HCT116 (cell line): ENCODE data around the gene FOXJ1. TPM values are rescaled to one million over a fixed set of nuclear protein-coding genes. Genes with fewer than 3 reads are reported as not detected.

Experiments
- ATAC-seq: fragments of 200-7000 bp; cut with Tn5 transposase; 2 replicates; pipeline ENCODE4 v1.9.1; 2020; ENCODE audit warnings: mild to moderate bottlenecking, moderate library complexity
- BruUV-seq: library from RNA; stranded (reverse); fragments of 400-500 nt; replicated peaks from 2 replicates; lab custom pipeline; 2021; lab: Mats Ljungman, UMichigan
- CTCF ChIA-PET: fragments of 300-600 bp; sonication (Branson Sonifier 250); formaldehyde crosslinking; loops from one replicate; lab custom pipeline; 2021; ENCODE audit warnings: antibody characterized with exemption; lab: Charles Lee
- POLR2A ChIA-PET: fragments of 300-600, 350-600 bp; sonication (Branson Sonifier 250); formaldehyde crosslinking; loops from one replicate; lab custom pipeline; 2021; ENCODE audit warnings: antibody characterized with exemption; lab: Charles Lee
- RAD21 ChIA-PET, 2 experiments: fragments of 300-600 bp; sonication (Branson Sonifier 250); formaldehyde crosslinking; loops; one replicate each; lab custom pipeline; 2023; ENCODE audit warnings: low total read pairs in 2 of 2; ENCODE audit not compliant: uncharacterized antibody in 2 of 2, unreplicated experiment in 2 of 2, low non-redundant PET in 1 of 2; lab: Charles Lee
- DNase-seq: peaks from one replicate; pipeline ENCODE4 v3.0.0-alpha.2; 2010; ENCODE audit warnings: low read depth, low spot score
- H2AFZ ChIP-seq: fragments of 200-600 bp; shearing (Covaris generic), sonication (generic); 2 replicates; pipeline ENCODE4 v1.6.1; 2017; ENCODE audit warnings: low read depth, mixed run types, mixed read lengths, antibody characterized with exemption, low read length; ENCODE audit not compliant: poor library complexity, severe bottlenecking
- H3K27ac ChIP-seq: 2 replicates; pipeline ENCODE4 v1.5.1; 2012; ENCODE audit warnings: low read depth, low read length
- H3K27me3 ChIP-seq: fragments of 200-600 bp; sonication (generic); 2 replicates; pipeline ENCODE4 v1.6.1; 2016; ENCODE audit warnings: mixed run types, low read length, mixed read lengths; ENCODE audit not compliant: insufficient read depth
- H3K36me3 ChIP-seq, 2 experiments: fragments of 200-500 bp in 1 of 2; fragments of 200-600 bp in 1 of 2; sonication (Bioruptor generic) in 1 of 2; sonication (generic) in 1 of 2; 2 replicates each; pipeline versions ENCODE4 v1.5.1 to v1.6.1; 2014 to 2016; ENCODE audit warnings: low read length in 2 of 2, inconsistent platforms in 1 of 2, mixed read lengths in 1 of 2, mixed run types in 1 of 2; ENCODE audit not compliant: insufficient read depth in 2 of 2, control insufficient read depth in 1 of 2
- H3K4me1 ChIP-seq, 2 experiments: fragments of 200-600 bp in 1 of 2; sonication (generic) in 1 of 2; 2 replicates each; pipeline versions ENCODE4 v1.5.1 to v1.6.1; 2012 to 2017; ENCODE audit warnings: low read length in 2 of 2, inconsistent platforms in 1 of 2, mild to moderate bottlenecking in 1 of 2, mixed read lengths in 1 of 2, mixed run types in 1 of 2, moderate library complexity in 1 of 2; ENCODE audit not compliant: insufficient read depth in 2 of 2, control insufficient read depth in 1 of 2
- H3K4me2 ChIP-seq: fragments of 200-600 bp; sonication (generic); 2 replicates; pipeline ENCODE4 v1.6.1; 2017; ENCODE audit warnings: mixed run types, low read length, mixed read lengths
- H3K4me3 ChIP-seq, 2 experiments: fragments of 200-600 bp in 1 of 2; sonication (generic) in 1 of 2; replicated peaks in 1 of 2; 2 replicates each; pipeline ENCODE4 v1.5.1; 2011 to 2016; ENCODE audit warnings: low read length in 2 of 2, control low read depth in 1 of 2, low read depth in 1 of 2, mild to moderate bottlenecking in 1 of 2, mixed read lengths in 1 of 2, mixed run types in 1 of 2
- H3K79me2 ChIP-seq: fragments of 200-600 bp; sonication (generic); 2 replicates; pipeline ENCODE4 v1.6.1; 2017; ENCODE audit warnings: mild to moderate bottlenecking, mixed run types, low read length, moderate library complexity, mixed read lengths; ENCODE audit not compliant: insufficient read depth
- H3K9ac ChIP-seq: fragments of 200-600 bp; sonication (generic); 2 replicates; pipeline ENCODE4 v1.6.1; 2016; ENCODE audit warnings: low read length, mixed read lengths
- H3K9me2 ChIP-seq: fragments of 200-600 bp; sonication (generic), shearing (Covaris generic); 2 replicates; pipeline ENCODE4 v1.6.1; 2017; ENCODE audit warnings: mixed run types, mild to moderate bottlenecking, moderate library complexity; ENCODE audit not compliant: insufficient read depth
- H3K9me3 ChIP-seq, 2 experiments: fragments of 200-500 bp in 1 of 2; fragments of 200-600 bp in 1 of 2; sonication (Bioruptor generic) in 1 of 2; sonication (generic) in 1 of 2; 2 replicates each; pipeline ENCODE4 v1.6.1; 2014 to 2017; ENCODE audit warnings: low read length in 2 of 2, mixed read lengths in 2 of 2, inconsistent platforms in 1 of 2, low read depth in 1 of 2, mild to moderate bottlenecking in 1 of 2, mixed run types in 1 of 2, moderate library complexity in 1 of 2; ENCODE audit not compliant: control insufficient read depth in 1 of 2, insufficient read depth in 1 of 2
- H4K20me1 ChIP-seq: fragments of 200-600 bp; sonication (generic), shearing (Covaris generic); 2 replicates; pipeline ENCODE4 v1.6.1; 2017; ENCODE audit warnings: mixed run types, mild to moderate bottlenecking, moderate library complexity; ENCODE audit not compliant: insufficient read depth
- POLR2A ChIP-seq: IDR thresholded peaks from 2 replicates; pipeline ENCODE4 v1.7.0; 2011; ENCODE audit warnings: borderline replicate concordance; ENCODE audit not compliant: insufficient read depth, insufficient read length; ENCODE audit errors: extremely low read depth
- intact Hi-C: fragments of 100-400 bp; cut with micrococcal nuclease; formaldehyde crosslinking; loops from 2 replicates; pipeline ENCODE4 v1.10.0; 2022
- total RNA-seq: library from RNA; stranded (reverse); gene quantifications from one replicate; pipeline ENCODE4 v1.2.1, GENCODE V29; 2021; ENCODE audit not compliant: unreplicated experiment
- TF ChIP-seq, protein P1 (sequence below), 3 experiments: fragments of 200-600 bp in 1 of 3; sonication (generic) in 1 of 3; IDR thresholded peaks in 2 of 3; conservative IDR thresholded peaks in 1 of 3; 2 replicates each; pipeline ENCODE4 v1.5.1; 2012 to 2017; ENCODE audit warnings: low read depth in 2 of 3, low read length in 2 of 3, antibody characterized with exemption in 1 of 3, borderline replicate concordance in 1 of 3, control low read depth in 1 of 3, mild to moderate bottlenecking in 1 of 3, mixed read lengths in 1 of 3, mixed run types in 1 of 3, moderate library complexity in 1 of 3; ENCODE audit not compliant: insufficient read depth in 1 of 3
- TF ChIP-seq, protein P2 (sequence below): IDR thresholded peaks from 2 replicates; pipeline ENCODE4 v1.6.1; 2012

Gene FOXJ1
- total RNA-seq, 1 experiment from 2014 or later, result 0.61 TPM

DNA sequence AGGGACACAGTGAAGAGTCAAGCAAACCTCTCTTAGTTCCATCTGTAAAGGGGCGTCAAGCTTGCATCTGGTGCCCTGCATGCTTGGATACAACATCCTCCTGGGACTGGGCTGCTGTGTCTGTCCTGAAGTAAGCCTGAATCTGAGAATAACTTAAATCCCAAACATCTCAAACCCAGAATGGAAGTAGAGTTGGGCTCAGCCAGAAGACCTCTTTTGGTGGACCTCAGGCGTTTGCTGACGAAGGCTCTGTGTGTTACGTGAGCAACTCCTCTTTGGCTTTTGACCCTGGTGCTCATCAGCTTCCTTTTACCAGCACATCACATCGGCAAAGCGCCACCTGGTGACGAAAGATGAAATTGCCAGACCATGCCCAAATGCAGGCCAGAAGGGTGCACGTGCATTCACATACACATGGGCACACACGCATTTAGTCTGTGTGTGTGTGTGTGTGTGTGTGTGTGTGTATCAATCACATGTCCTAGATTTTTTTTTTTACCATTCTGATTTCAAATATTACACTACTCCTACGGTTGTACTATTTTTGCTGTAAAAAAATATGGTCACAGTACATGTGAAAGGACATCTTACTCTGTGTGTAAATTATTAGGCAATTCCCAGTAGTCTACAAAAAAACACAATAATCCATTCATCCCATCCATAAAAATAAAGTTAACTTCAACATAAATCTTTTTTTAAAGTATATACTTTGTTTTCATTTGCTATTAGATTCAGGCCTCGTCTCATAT lies 41.1 kb upstream of the FOXJ1 start (continued):
- TF ChIP-seq, protein P1, sequence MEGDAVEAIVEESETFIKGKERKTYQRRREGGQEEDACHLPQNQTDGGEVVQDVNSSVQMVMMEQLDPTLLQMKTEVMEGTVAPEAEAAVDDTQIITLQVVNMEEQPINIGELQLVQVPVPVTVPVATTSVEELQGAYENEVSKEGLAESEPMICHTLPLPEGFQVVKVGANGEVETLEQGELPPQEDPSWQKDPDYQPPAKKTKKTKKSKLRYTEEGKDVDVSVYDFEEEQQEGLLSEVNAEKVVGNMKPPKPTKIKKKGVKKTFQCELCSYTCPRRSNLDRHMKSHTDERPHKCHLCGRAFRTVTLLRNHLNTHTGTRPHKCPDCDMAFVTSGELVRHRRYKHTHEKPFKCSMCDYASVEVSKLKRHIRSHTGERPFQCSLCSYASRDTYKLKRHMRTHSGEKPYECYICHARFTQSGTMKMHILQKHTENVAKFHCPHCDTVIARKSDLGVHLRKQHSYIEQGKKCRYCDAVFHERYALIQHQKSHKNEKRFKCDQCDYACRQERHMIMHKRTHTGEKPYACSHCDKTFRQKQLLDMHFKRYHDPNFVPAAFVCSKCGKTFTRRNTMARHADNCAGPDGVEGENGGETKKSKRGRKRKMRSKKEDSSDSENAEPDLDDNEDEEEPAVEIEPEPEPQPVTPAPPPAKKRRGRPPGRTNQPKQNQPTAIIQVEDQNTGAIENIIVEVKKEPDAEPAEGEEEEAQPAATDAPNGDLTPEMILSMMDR (IDR thresholded peaks at IDR 0.05 in 2 of 3, conservative IDR thresholded peaks at IDR 0.05 in 1 of 3; ENCODE audit: borderline replicate concordance in 1 of 3, insufficient read depth in 1 of 3, low read depth in 2 of 3, low read length in 2 of 3), result peak; percentile 94 to 98 (median 96)
- TF ChIP-seq POLR2A, result peak; percentile 42
- TF ChIP-seq, all 23 proteins: peak for 12

DNA sequence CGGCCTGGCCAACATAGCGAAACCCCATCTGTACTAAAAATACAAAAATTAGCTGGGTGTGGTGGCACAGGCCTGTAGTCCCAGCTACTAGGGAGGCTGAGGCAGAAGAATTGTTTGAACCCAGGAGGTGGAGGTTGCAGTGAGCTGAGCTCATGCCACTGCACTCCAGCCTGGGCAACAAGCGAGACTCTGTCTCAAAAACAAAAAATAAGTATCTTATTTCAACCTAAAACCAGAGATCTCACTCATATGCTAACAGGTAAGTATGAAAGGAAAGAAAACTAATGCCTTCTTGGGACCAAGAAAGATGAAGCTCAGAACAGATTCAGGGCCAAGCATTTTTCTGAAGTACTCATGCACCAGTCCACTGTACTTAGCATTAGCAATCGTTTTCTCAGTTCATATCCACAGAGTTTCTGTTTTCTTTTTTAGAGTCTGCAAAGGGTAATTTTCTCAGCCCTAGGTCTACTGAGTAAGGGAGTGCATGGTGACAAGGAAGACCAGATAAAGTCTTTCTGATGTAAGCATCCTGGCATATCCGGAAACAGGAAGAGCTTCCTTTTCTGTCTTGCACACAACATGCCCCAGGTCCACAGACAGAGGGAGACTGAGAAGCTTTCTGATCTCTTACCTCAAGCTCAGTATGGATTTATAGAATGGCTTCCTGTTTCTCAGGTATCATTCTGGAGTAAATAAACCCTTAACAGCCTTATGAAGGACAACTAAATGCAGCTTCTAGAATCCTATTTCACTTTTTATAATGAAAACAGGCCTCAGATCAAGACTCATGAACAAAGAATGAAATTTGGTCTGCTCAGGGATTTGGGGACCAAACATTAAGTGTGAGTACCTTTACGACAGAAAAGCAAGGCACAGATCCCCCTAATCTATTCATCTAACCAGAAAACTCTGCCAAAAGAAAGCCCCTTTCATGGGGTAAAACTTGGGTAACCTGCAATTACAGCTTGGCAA lies 38.7 kb upstream of the FOXJ1 start:
- Histone ChIP-seq H3K4me1 (peaks cover 4 to 18% of the 10 kb centered on the region in 2 experiments), H3K27ac (no peak overlapping the region), H3K4me3 (no peak overlapping the region), H3K27me3 (no peaks in the 10 kb centered on the region), H3K4me2 (no peak overlapping the region), H4K20me1 (no peaks in the 10 kb centered on the region), H2AFZ (peak overlapping the region; percentile 43), H3K9me2 (no peaks in the 10 kb centered on the region), H3K79me2 (no peaks in the 10 kb centered on the region), H3K36me3 (no peaks in the 10 kb centered on the region), H3K9me3 (no peaks in the 10 kb centered on the region), H3K9ac (no peak overlapping the region)
- BruUV-seq, result no TSS peak
- ChIA-PET POLR2A (interaction anchor here (1.6 kb wide), 1 partner anchor 76 kb away, joined by 3 read pairs; the partner anchor contains the start of gene EXOC7), RAD21 (interaction anchor here in 1 of 2 experiments (0.8 kb wide), 1 partner anchor 55 kb away, joined by 3 read pairs; no protein-coding TSS in a partner anchor), CTCF (interaction anchor here (1.0 to 3.8 kb wide), 6 partner anchors 10 to 166 kb away, joined by 3 to 47 read pairs (median 4); no protein-coding TSS in a partner anchor)
- intact Hi-C loops, result loop anchor here (5.0 kb wide), 1 partner anchor 167 kb away; no protein-coding TSS in a partner anchor
- TF ChIP-seq, protein P1 (IDR thresholded peaks at IDR 0.05 in 2 of 3, conservative IDR thresholded peaks at IDR 0.05 in 1 of 3; ENCODE audit: borderline replicate concordance in 1 of 3, insufficient read depth in 1 of 3, low read depth in 2 of 3, low read length in 2 of 3), result 0 out of 6 replicates have a peak, but pooled peaks of 1 of the 3 experiments have one; percentile 8
- TF ChIP-seq, protein P2, sequence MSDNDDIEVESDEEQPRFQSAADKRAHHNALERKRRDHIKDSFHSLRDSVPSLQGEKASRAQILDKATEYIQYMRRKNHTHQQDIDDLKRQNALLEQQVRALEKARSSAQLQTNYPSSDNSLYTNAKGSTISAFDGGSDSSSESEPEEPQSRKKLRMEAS, result no peak
- no peak for ATAC-seq
- DNase-seq, result no peak
